Breast epithelium (tissue), 3 donors: Measurements from ENCODE around the gene DYNLT1.

ENCODE experiments used
- CTCF ChIP-seq, 3 donors: fragments of 450-650 bp; IDR thresholded peaks; one replicate each; pipeline ENCODE4 v1.5.1; 2016 to 2017; ENCODE audit warnings: antibody characterized with exemption in 3 of 3, mild to moderate bottlenecking in 3 of 3, moderate library complexity in 3 of 3
- POLR2A ChIP-seq: fragments of 450-650 bp; IDR thresholded peaks from one replicate; pipeline ENCODE4 v1.6.1; 2016; ENCODE audit warnings: antibody characterized with exemption, mild to moderate bottlenecking, moderate library complexity

- no peak for TF ChIP-seq CTCF (IDR thresholded peaks at IDR 0.05)
- no peak for TF ChIP-seq POLR2A
Measured at GRCh38 chr6:158608221-158608620, 36.3 kb downstream of the DYNLT1 start.
